GM19043 (cell line): ENCODE data around the gene DMRTB1.

Experiments
- ATAC-seq: cut with Tn5 transposase; IDR thresholded peaks from one replicate; pipeline ENCODE4 v1.9.1; 2021; ENCODE audit warnings: low read depth; ENCODE audit not compliant: unreplicated experiment

DMRTB1 gene

DNA sequence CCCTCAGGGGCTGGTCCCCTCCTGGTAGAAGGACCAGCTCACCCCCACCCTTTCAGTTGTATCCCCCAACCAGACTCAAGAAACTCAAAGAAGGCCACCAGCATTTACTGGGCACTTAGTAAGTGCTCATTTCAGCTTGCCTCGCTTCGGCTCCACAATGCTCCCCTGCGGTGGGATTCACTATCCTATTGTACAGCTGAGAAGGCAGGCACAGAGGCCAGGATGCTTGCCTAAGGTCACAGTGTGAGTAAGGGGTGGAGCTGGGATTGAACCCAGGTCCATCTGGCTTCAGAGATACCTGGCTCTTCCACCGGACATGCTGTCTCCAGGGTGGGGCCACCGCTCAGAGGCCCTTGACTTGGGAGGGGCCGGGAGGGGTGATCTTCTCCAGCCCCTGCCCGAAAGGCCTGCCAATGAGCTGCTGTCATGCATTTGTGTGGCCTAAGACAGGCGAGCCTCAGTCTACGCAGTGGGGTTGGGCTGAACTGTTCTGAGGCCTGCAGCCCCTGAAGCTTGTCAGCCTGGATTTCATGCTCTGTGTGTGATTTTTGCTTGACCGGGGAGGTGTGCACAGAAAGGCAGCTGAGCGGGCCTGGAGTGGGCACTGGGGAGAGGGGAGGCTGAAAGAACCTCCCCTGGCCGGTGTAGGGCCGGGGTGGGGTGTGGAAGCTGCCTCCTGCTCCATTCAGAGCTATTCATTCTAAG lies 48.1 kb downstream of the DMRTB1 start:
- no peak for ATAC-seq

DNA sequence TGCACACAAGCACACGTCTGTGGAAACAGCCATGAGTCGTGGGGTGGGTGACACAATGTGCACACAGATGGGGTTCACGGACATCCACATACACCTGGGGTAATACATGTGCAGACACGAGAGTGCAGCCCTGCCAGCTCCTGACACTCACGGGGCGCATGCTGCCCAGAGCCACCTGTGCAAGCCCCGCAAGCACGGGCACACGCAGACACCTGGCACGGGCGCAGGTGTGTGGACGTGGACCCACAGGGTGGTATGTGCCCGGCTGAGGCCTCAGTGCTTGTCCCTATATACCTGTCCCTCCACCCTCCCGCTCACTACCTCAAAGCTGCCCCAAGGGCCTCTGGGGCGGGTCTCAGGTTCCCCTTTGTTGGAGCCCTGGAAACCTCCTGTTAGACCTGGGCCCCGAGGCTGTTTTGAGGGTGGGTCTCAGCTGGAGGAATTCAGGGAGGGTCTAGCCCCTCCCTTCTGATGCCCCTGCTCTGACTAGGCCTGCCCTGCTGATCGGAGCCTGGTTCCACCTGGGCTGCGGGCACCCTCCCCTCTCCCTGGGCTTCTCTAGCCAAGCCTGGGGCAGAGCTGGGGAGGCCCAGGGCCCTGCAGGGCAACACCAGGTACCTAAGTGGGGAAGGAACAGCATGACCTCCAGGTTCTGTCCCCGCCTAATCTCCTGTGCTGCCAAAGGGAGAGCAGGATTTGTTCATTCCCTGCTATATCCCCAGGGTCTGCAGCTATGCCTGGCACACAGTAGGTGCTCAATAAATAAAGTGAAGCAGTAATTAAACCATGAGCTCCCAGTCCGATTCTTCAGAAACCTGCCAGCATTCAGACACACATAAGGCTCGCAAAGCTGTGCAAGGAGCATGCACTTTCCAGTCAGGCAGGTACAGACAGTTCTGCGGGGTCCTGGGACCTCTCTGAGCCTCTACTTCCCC lies 49.1 kb downstream of the DMRTB1 start:
- no peak for ATAC-seq

DNA sequence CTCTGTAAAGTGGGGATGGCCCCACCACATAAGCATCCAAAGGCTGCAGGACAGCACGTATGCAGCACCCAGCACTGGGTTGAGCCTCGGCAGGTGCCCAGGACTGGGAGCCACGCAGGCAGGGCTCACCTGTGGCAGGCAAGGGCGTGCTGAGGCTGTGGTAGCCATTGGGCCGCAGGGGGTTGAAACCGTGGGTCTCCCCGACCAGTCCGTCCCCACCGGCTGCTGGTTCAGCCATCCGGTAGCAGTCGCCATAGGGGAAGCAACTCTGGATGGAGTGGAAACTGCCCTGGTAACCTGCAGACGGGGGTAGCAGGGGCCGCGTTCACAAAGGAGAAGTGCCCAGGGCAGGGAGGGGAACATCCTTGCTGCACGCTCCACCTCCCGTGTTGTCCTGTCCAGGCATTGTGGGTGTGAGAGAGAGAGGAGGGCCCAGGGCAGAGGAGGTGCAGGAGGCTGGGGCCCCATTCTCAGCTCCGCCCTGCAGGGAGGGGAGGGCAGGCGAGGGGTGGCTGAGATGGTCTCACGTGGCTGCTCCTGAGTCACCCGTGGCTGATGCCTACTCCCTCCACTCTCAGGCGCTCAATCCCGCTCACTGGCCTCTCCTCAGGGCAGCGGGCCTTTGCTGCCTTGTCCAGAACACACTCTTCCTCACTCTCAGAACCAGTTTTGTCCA lies 49.9 kb downstream of the DMRTB1 start:
- no peak for ATAC-seq

DNA sequence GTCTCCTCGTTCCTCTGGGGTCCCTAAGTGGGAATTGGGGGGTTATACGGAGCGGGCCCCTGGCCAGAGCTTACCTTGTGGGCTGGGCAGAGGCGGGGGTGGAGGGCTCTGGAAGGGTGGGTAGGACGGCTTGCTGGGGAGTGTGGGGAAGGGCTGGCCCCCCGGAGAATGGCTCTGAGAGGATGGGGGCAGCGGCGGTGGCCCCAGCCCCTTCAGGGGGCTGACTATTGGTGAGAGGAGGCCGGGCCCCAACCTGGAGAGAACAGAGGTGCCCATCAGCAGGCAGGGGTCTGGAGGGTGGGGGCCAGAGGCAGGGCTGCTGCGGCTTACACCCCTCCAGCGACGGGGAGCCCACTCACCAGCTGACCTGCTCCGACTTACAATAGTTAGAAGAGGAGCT lies 50.6 kb downstream of the DMRTB1 start:
- ATAC-seq, result no peak

DNA sequence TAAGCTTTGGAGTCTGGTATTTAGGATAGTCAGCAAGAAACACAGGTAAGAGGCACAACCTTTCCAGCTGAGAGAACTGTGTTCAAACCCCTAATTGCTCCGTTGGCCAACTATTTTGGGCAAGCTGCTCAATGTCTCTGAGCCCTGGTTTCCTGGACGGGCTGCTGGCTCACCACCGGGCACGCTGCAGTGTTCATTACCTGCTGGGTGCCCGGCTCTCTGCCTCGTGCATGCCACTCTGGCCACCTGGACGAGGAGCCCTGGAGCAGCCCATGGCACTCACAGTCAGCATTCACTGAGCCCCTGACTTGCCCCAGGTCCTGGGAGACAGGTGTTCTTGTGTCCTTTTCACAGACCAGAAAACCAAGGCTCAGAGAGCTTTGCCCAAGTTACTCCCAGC lies 51.0 kb downstream of the DMRTB1 start:
- no peak for ATAC-seq

DNA sequence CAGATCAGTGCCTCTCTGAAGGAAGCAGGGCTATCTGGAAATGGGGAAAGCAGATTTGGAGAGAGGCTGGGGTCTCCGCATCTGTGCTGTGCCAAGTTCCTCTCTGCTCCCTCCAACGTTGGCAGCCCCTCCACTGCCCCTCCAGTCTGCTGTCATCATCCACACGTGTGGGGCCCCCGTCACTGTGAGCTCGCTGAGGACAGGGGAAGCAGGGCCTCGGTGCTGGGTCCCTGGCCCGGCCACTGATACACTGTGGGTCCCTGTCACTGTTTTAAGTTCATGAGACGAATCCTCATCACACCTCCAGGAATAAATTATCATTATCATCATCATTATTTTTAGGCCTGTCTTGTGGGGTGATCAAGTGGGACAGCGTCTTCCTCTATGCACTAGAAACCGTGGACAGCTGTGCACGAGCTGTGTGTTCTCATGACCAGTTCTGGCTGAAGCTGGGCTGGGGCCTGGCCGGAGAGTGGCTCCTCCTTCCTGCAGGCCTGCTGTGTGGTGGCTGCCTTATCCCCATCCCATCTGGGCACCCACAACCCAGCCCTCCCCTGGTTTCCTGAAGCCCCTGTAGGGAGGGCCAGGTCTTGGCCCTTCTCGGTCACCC lies 52.2 kb downstream of the DMRTB1 start:
- no peak for ATAC-seq

DNA sequence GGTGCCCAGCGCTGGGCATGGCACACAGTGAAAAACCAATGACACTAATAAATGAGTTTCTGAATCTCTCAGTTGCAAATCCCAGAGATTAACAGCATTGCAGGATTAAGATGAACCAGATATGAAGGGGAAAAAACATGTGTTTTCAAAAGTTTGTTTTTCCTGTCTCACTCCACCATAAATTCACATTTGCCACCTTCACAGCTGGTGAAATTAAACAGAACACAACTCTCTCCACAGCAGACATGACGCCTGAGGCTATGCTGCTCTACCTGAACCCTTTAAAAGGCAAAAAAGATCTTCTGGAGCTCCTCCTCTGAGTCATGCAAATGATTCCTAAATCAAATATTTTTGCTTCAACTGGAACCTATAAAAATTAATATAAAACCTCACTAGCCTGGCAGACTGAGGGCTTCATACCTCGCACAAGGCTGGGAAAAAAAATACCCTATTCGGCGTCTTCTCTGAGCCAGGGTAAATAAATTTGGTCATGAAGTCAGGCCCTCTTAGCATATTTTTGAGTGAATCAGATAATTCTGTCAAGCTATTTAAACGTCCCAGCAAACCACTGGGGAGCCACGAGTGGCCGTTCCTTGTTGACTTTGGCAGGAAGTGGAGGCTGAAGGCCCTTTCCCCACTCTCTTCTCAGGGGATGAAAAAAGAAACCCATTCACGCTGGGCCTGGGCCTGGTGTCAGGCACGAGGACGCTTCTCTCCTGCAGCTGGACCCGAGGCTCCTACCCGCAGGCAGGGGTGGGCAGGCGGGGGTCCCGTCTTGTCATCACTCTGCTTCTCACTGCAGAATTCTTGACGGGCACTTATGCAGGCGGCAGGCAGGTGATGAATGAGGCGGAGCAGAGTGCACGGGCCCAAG lies 53.0 kb downstream of the DMRTB1 start:
- ATAC-seq, result no peak

DNA sequence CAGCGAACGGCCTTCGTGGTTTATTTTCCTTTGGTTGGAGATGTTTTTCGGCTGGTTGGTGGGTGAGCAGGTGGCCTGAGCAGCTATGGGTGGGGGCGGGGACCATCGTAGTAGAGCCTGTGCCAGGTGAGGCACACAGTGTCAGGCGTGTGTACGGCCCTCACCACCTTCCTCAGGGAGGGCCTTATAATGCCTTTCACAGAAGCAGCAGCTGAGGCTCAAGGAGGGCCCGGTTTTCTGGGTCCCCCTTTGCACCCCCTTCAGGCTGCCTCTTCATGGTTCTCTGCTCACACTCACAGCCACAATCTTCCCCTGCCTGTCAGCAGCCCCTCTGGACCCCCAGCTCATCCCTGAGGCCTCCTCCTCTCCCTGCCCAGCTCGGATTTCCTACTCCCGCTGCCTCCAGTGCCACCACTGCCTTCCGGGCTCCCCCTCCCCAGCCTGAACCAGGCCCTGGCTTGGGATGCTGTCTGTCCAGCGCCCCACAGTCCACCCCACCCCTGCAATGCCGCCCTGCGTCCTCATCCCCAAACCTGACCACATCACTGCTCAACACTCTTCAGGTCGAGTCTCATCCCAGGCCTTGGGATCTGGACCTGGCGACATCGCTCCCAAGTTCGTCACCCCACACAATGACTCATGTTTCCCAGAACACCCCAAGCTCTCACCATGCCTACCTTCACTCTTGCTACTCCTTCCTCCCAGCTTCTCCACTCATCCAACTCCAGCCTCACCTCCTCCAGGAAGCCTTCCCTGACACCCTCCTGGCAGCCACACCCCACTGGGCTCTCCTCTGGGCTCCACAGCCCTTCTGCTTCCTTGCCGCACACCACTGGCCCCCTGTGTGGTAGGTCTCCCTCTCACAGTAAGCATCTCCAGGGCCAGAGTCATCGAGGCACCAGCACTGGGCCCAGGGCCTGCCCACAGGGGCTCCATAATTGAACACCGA lies 53.9 kb downstream of the DMRTB1 start:
- no peak for ATAC-seq

DNA sequence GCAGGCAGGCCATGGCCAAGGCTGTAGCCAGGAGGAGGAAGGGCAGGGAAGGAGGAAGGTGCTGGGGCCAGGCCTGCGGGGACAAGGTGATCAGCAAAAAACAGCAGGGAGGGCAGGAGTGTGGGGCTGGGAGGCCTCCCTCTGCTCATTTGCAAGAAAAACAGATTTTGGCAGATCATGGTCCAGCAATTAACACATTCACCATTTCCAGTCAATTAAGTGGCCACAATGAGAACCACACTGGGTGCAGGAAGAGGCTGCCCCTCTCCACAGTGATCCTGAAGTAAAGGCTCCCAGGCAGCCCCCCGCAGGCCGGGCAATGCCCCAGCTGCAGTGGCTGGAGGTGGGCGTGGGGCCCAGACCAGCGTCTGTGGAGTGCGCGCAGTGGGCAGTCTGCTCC lies 54.6 kb downstream of the DMRTB1 start:
- no peak for ATAC-seq

DNA sequence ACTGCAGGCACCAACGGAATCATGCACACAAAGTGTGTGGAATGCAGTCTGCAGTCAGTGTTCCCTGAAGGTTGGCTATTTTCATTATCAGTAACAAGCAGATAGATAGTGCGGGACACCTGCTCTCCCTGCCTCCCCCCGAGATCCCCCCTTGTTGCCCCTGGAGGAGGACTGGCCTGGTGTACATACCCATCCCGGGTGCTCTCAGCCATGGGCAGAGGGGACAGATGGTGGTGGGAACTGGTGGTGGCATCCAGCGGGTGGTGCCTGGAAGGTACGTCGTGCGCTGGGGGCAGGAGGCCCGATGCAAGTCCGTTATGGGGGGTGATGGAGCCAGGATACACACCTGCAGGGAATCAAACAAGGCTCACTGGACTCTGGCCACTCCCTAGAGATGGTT lies 55.2 kb downstream of the DMRTB1 start:
- ATAC-seq, result no peak

DNA sequence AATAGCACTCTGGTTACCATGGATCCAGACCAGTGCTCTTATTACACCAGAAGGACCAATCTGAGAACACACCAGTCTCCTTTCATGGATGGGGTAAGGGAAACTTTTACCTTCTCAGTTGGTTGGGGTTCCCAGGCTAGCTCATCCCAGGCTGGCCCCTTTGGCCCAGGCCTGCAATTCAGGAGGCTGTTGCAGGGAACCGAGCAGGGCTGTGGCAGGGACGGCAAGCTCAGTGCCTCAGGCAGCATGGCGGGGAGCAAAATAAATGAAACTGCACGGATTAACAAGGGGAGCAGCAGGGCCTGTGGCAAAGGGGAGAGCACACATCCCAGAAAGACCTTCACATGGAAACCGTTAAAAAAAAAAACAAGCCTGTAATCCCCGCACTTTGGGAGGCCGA lies 57.0 kb downstream of the DMRTB1 start:
- ATAC-seq, result no peak
